Suprapubic skin (tissue), 4 donors: Measurements from ENCODE around the gene PPEF2.

Experiments used
- EP300 ChIP-seq: sonication (generic); formaldehyde crosslinking; IDR thresholded peaks from one replicate; pipeline ENCODE4 v1.6.1; 2017; ENCODE audit warnings: antibody characterized with exemption
- POLR2A ChIP-seq, 2 donors: fragments of 450-650 bp; IDR thresholded peaks; one replicate each; pipeline ENCODE4 v1.6.1; 2017; ENCODE audit warnings: antibody characterized with exemption in 2 of 2, mild to moderate bottlenecking in 2 of 2, moderate library complexity in 2 of 2
- POLR2AphosphoS5 ChIP-seq, 3 donors: sonication (generic); formaldehyde crosslinking; IDR thresholded peaks; one replicate each; pipeline ENCODE4 v1.6.1; 2017; ENCODE audit warnings: antibody characterized with exemption in 3 of 3
- TF ChIP-seq, protein P1 (sequence below), 2 donors: fragments of 200-600 bp in 1 of 2; fragments of 450-650 bp in 1 of 2; sonication (generic) in 1 of 2; IDR thresholded peaks; one replicate each; pipeline ENCODE4 v1.5.1; 2016 to 2019; ENCODE audit warnings: antibody characterized with exemption in 2 of 2, mild to moderate bottlenecking in 1 of 2, moderate library complexity in 1 of 2

- TF ChIP-seq, protein P1, sequence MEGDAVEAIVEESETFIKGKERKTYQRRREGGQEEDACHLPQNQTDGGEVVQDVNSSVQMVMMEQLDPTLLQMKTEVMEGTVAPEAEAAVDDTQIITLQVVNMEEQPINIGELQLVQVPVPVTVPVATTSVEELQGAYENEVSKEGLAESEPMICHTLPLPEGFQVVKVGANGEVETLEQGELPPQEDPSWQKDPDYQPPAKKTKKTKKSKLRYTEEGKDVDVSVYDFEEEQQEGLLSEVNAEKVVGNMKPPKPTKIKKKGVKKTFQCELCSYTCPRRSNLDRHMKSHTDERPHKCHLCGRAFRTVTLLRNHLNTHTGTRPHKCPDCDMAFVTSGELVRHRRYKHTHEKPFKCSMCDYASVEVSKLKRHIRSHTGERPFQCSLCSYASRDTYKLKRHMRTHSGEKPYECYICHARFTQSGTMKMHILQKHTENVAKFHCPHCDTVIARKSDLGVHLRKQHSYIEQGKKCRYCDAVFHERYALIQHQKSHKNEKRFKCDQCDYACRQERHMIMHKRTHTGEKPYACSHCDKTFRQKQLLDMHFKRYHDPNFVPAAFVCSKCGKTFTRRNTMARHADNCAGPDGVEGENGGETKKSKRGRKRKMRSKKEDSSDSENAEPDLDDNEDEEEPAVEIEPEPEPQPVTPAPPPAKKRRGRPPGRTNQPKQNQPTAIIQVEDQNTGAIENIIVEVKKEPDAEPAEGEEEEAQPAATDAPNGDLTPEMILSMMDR (IDR thresholded peaks at IDR 0.05) = no peak
- no peak for TF ChIP-seq POLR2AphosphoS5 (IDR thresholded peaks at IDR 0.05)
- TF ChIP-seq EP300 = no peak
- no peak for TF ChIP-seq POLR2A (IDR thresholded peaks at IDR 0.05)
Observed at GRCh38 chr4:75841641-75842520, 60.4 kb downstream of the PPEF2 start.
